Naive thymus-derived CD4-positive, alpha-beta T cell (primary cell): ENCODE data around the gene MAMLD1. TPM values are rescaled to one million over a fixed set of nuclear protein-coding genes. Genes with fewer than 3 reads are reported as not detected.

ENCODE experiments used
- ATAC-seq: fragments of 150-1000 bp; cut with Tn5 transposase; 2 replicates; pipeline ENCODE4 v1.10.0; 2021; ENCODE audit warnings: mild to moderate bottlenecking, moderate library complexity
- CTCF ChIA-PET: fragments of 350-600 bp; sonication (Branson Sonifier 250); formaldehyde crosslinking; loops from one replicate; lab custom pipeline; 2021; ENCODE audit warnings: antibody characterized with exemption; lab: Charles Lee
- POLR2A ChIA-PET: fragments of 350-600 bp; sonication (Branson Sonifier 250); formaldehyde crosslinking; loops from one replicate; lab custom pipeline; 2021; ENCODE audit warnings: antibody characterized with exemption, inconsistent platforms; lab: Charles Lee
- DNase-seq, 9 donors: peaks; one replicate each; pipeline versions ENCODE4 v3.0.0 to v3.0.0-alpha.2; 2020 to 2022; ENCODE audit warnings: mixed read lengths in 1 of 9
- H3K27ac ChIP-seq: one replicate; pipeline ENCODE4 v1.7.0; 2013; ENCODE audit warnings: mild to moderate bottlenecking, low read depth, low read length, moderate library complexity
- H3K27me3 ChIP-seq, 2 donors: one replicate each; pipeline ENCODE4 v1.7.0; 2013; ENCODE audit warnings: low read length in 2 of 2, mild to moderate bottlenecking in 2 of 2, moderate library complexity in 2 of 2; ENCODE audit not compliant: control insufficient read depth in 2 of 2, insufficient read depth in 2 of 2
- H3K36me3 ChIP-seq, 3 experiments: 1 replicate in 2 of 3; 2 replicates in 1 of 3; pipeline ENCODE4 v1.7.0; 2013; ENCODE audit warnings: low read length in 3 of 3, mild to moderate bottlenecking in 3 of 3, moderate library complexity in 1 of 3; ENCODE audit not compliant: insufficient read depth in 3 of 3, control insufficient read depth in 2 of 3
- H3K4me1 ChIP-seq, 2 donors: one replicate each; pipeline ENCODE4 v1.7.0; 2013; ENCODE audit warnings: low read length in 2 of 2, mild to moderate bottlenecking in 2 of 2, moderate library complexity in 1 of 2; ENCODE audit not compliant: control insufficient read depth in 2 of 2, insufficient read depth in 2 of 2
- H3K4me3 ChIP-seq: 2 replicates; pipeline ENCODE4 v1.7.0; 2013; ENCODE audit warnings: mild to moderate bottlenecking, low read length
- H3K9me3 ChIP-seq, 3 experiments: 1 replicate in 2 of 3; 2 replicates in 1 of 3; pipeline ENCODE4 v1.7.0; 2013; ENCODE audit warnings: low read length in 3 of 3; ENCODE audit not compliant: control insufficient read depth in 2 of 3
- H3K27ac Mint-ChIP-seq, 9 donors: one replicate each; pipeline ENCODE4 v1.8.0; 2020 to 2022; ENCODE audit warnings: mixed read lengths in 9 of 9, mild to moderate bottlenecking in 8 of 9, moderate library complexity in 5 of 9, inconsistent platforms in 2 of 9
- H3K27me3 Mint-ChIP-seq, 5 donors: one replicate each; pipeline ENCODE4 v1.8.0; 2021 to 2022; ENCODE audit warnings: mixed read lengths in 5 of 5, mild to moderate bottlenecking in 1 of 5
- H3K36me3 Mint-ChIP-seq, 5 donors: one replicate each; pipeline ENCODE4 v1.8.0; 2020 to 2022; ENCODE audit warnings: mixed read lengths in 5 of 5, mild to moderate bottlenecking in 3 of 5, inconsistent platforms in 1 of 5
- H3K4me1 Mint-ChIP-seq, 7 donors: one replicate each; pipeline ENCODE4 v1.8.0; 2020 to 2022; ENCODE audit warnings: mixed read lengths in 7 of 7, mild to moderate bottlenecking in 3 of 7, inconsistent platforms in 1 of 7
- H3K4me3 Mint-ChIP-seq, 10 donors: one replicate each; pipeline ENCODE4 v1.8.0; 2020 to 2022; ENCODE audit warnings: mild to moderate bottlenecking in 10 of 10, mixed read lengths in 10 of 10, moderate library complexity in 6 of 10, inconsistent platforms in 2 of 10
- H3K9me3 Mint-ChIP-seq, 11 donors: one replicate each; pipeline ENCODE4 v1.8.0; 2020 to 2022; ENCODE audit warnings: mixed read lengths in 11 of 11, mild to moderate bottlenecking in 4 of 11, inconsistent platforms in 1 of 11, moderate library complexity in 1 of 11
- intact Hi-C, 2 donors: fragments of 100-400 bp; cut with micrococcal nuclease; formaldehyde crosslinking; loops; one replicate each; pipeline ENCODE4 v1.15.1; 2023
- polyA plus RNA-seq, 2 donors: library from polyadenylated mRNA; unstranded; fragments of 300-500 nt; fragmentation: Illumina TruSeq; gene quantifications; one replicate each; pipeline ENCODE4 v1.2.3, GENCODE V29; 2021
- total RNA-seq, 6 experiments: library from RNA in 5 of 6; stranded (reverse) in 5 of 6; gene quantifications; 1 replicate in 5 of 6; 2 replicates in 1 of 6; pipeline ENCODE4 v1.2.3 and lab custom pipeline; 2021 to 2026

Gene MAMLD1
- total and polyA plus RNA-seq, 7 experiments from 2014 or later, result 0.13 to 8.9 (median 0.36) TPM; not detected in 1

GRCh38 chrX:150365051-150365989 is 2.2 kb downstream of the MAMLD1 start:
- H3K4me3 ChIP-seq, result peak overlapping the region; percentile 50
- peaks cover 0 to 22% (median 9%) of the 10 kb centered on the region in 5 donors for H3K27me3 Mint-ChIP-seq

GRCh38 chrX:150365990-150366911 is 3.1 kb downstream of the MAMLD1 start:
- Histone ChIP-seq H3K4me1 (peaks cover 0 to 8% of the 10 kb centered on the region in 2 donors), H3K36me3 (no peaks in the 10 kb centered on the region), H3K9me3 (no peaks in the 10 kb centered on the region), H3K4me3 (peak overlapping the region; percentile 50), H3K27ac (no peak overlapping the region), H3K27me3 (no peaks in the 10 kb centered on the region)
- POLR2A ChIA-PET, result no interaction called here
- no peaks in the 10 kb centered on the region for H3K9me3 Mint-ChIP-seq
- peaks cover 0 to 25% (median 19%) of the 10 kb centered on the region in 7 donors for H3K4me1 Mint-ChIP-seq
- H3K27ac Mint-ChIP-seq, result peak overlapping the region in 6 of 9 donors; percentile 11 to 86 (median 72)
- H3K27me3 Mint-ChIP-seq, result peaks cover 0 to 14% (median 5%) of the 10 kb centered on the region in 5 donors
- H3K4me3 Mint-ChIP-seq, result peak overlapping the region; percentile 81 to 96 (median 87)
- CTCF ChIA-PET, result interaction anchor here (1.1 to 1.4 kb wide), 2 partner anchors 112 to 221 kb away, joined by 3 read pairs; no protein-coding TSS in a partner anchor
- intact Hi-C loops, result loop anchor here (1.0 to 10.0 kb wide), 8 partner anchors 113 to 861 kb away; partner anchors contain the start of genes EOLA1 (in 1 of the 2), EOLA2 (in 1 of the 2), HSFX3 (in 1 of the 2) and IDS (in 1 of the 2)
- DNase-seq (peak in 5 of 9 donors; percentile 1 to 22 (median 3)), ATAC-seq (no peak)
- H3K36me3 Mint-ChIP-seq, result peaks cover 0 to 5% (median 0%) of the 10 kb centered on the region in 5 donors

More at GRCh38 chrX:150365051-150365989, 2.2 kb downstream of the MAMLD1 start:
- ATAC-seq (peak; percentile 61), DNase-seq (peak in 8 of 9 donors; percentile 19 to 79 (median 46))
- Mint-ChIP-seq H3K36me3 (peaks cover 0 to 5% (median 0%) of the 10 kb centered on the region in 5 donors), H3K9me3 (no peaks in the 10 kb centered on the region), H3K4me1 (peaks cover 0 to 32% (median 19%) of the 10 kb centered on the region in 7 donors), H3K27ac (peak overlapping the region in 4 of 9 donors; percentile 11 to 80 (median 42)), H3K4me3 (peak overlapping the region; percentile 81 to 96 (median 87))
- Histone ChIP-seq H3K27me3 (peaks cover 0 to 5% of the 10 kb centered on the region in 2 donors), H3K9me3 (no peaks in the 10 kb centered on the region), H3K27ac (no peak overlapping the region), H3K4me1 (peaks cover 0 to 11% of the 10 kb centered on the region in 2 donors), H3K36me3 (no peaks in the 10 kb centered on the region)
- intact Hi-C loops, result loop anchor here (1.0 to 10.0 kb wide), 8 partner anchors 114 to 861 kb away; partner anchors contain the start of genes EOLA1 (in 1 of the 2), EOLA2 (in 1 of the 2), HSFX3 (in 1 of the 2) and IDS (in 1 of the 2)
- POLR2A ChIA-PET, result no interaction called here
- CTCF ChIA-PET, result interaction anchor here (1.1 kb wide), 1 partner anchor 113 kb away, joined by 3 read pairs; no protein-coding TSS in a partner anchor

GRCh38 chrX:150366951-150367545 is 3.9 kb downstream of the MAMLD1 start:
- DNase-seq (peak in 1 of 9 donors; percentile 55), ATAC-seq (no peak)
- H3K36me3 Mint-ChIP-seq, result peaks cover 0 to 5% (median 0%) of the 10 kb centered on the region in 5 donors
- H3K27ac ChIP-seq, result no peak overlapping the region
- H3K36me3 ChIP-seq, result no peaks in the 10 kb centered on the region
- intact Hi-C loops, result loop anchor here in 1 of 2 donors (10.0 kb wide), 4 partner anchors 432 to 862 kb away; partner anchors contain the start of genes EOLA1, EOLA2, HSFX3 and IDS
- H3K4me3 ChIP-seq, result no peak overlapping the region
- peak overlapping the region in 9 of 10 donors; percentile 81 to 96 (median 87) for H3K4me3 Mint-ChIP-seq
- H3K27me3 ChIP-seq, result no peaks in the 10 kb centered on the region
- peak overlapping the region in 3 of 9 donors; percentile 49 to 77 (median 55) for H3K27ac Mint-ChIP-seq
- H3K4me1 Mint-ChIP-seq, result peaks cover 0 to 19% (median 17%) of the 10 kb centered on the region in 7 donors
- H3K4me1 ChIP-seq, result peaks cover 0 to under 1% of the 10 kb centered on the region in 2 donors
- peaks cover 0 to 7% (median 5%) of the 10 kb centered on the region in 5 donors for H3K27me3 Mint-ChIP-seq
- CTCF ChIA-PET, result interaction anchor here (1.4 kb wide), 1 partner anchor 220 kb away, joined by 3 read pairs; no protein-coding TSS in a partner anchor
- H3K9me3 ChIP-seq, result no peaks in the 10 kb centered on the region
- no peaks in the 10 kb centered on the region for H3K9me3 Mint-ChIP-seq
- POLR2A ChIA-PET, result interaction anchor here (0.6 kb wide), 1 partner anchor 429 kb away, joined by 3 read pairs; the partner anchor contains the start of gene EOLA2

GRCh38 chrX:150370589-150371312 is 7.6 kb downstream of the MAMLD1 start:
- no peak for ATAC-seq
- intact Hi-C loops, result no loop called here
- POLR2A ChIA-PET, result no interaction called here

GRCh38 chrX:150371877-150372276 is 8.8 kb downstream of the MAMLD1 start:
- Mint-ChIP-seq H3K36me3 (peaks cover 0 to 6% (median 0%) of the 10 kb centered on the region in 5 donors), H3K4me1 (peaks cover 0 to 2% (median 2%) of the 10 kb centered on the region in 7 donors), H3K9me3 (no peaks in the 10 kb centered on the region), H3K27me3 (no peaks in the 10 kb centered on the region), H3K27ac (no peak overlapping the region), H3K4me3 (no peak overlapping the region)
- Histone ChIP-seq H3K36me3 (no peaks in the 10 kb centered on the region), H3K27me3 (no peaks in the 10 kb centered on the region), H3K27ac (no peak overlapping the region), H3K4me1 (no peaks in the 10 kb centered on the region), H3K4me3 (no peak overlapping the region), H3K9me3 (no peaks in the 10 kb centered on the region)
- CTCF ChIA-PET, result no interaction called here
- POLR2A ChIA-PET, result no interaction called here
- DNase-seq (no peak), ATAC-seq (no peak)
- intact Hi-C loops, result no loop called here

More at GRCh38 chrX:150370589-150371312, 7.6 kb downstream of the MAMLD1 start:
- no peak overlapping the region for H3K4me3 ChIP-seq
- H3K27ac ChIP-seq, result no peak overlapping the region
- no peak overlapping the region for H3K27ac Mint-ChIP-seq
- H3K9me3 ChIP-seq, result no peaks in the 10 kb centered on the region
- no peaks in the 10 kb centered on the region for H3K4me1 ChIP-seq
- H3K36me3 Mint-ChIP-seq, result peaks cover 0 to 7% (median 0%) of the 10 kb centered on the region in 5 donors
- H3K36me3 ChIP-seq, result no peaks in the 10 kb centered on the region
- H3K4me1 Mint-ChIP-seq, result peaks cover 0 to 13% (median 13%) of the 10 kb centered on the region in 7 donors
- H3K9me3 Mint-ChIP-seq, result no peaks in the 10 kb centered on the region
- no peaks in the 10 kb centered on the region for H3K27me3 ChIP-seq
- no peak for DNase-seq
- no peaks in the 10 kb centered on the region for H3K27me3 Mint-ChIP-seq
- CTCF ChIA-PET, result no interaction called here
- H3K4me3 Mint-ChIP-seq, result no peak overlapping the region
